PFSK-1 (cell line): ENCODE results near the gene ULK4.

Experiments
- FOXP2 ChIP-seq: optimal IDR thresholded peaks from 2 replicates; pipeline ENCODE3; 2011; ENCODE audit warnings: borderline replicate concordance, control low read depth, inconsistent platforms; ENCODE audit not compliant: insufficient read depth; ENCODE audit errors: extremely low read length, extremely low read depth
- POLR2AphosphoS5 ChIP-seq: IDR thresholded peaks from 2 replicates; pipeline ENCODE4 v1.6.1; 2012; ENCODE audit warnings: low read depth, mild to moderate bottlenecking, control low read depth, low read length, moderate library complexity
- SIN3A ChIP-seq: IDR thresholded peaks from 2 replicates; pipeline ENCODE4 v1.6.1; 2012; ENCODE audit warnings: mild to moderate bottlenecking, low read length, moderate library complexity, borderline replicate concordance; ENCODE audit not compliant: insufficient read depth
- TAF1 ChIP-seq: IDR thresholded peaks from 2 replicates; pipeline ENCODE4 v1.6.1; 2012; ENCODE audit warnings: low read length, control low read depth, borderline replicate concordance; ENCODE audit not compliant: insufficient read depth
- TF ChIP-seq, protein P1 (sequence below), 2 experiments: IDR thresholded peaks; 2 replicates each; pipeline versions ENCODE4 v1.6.1 to v1.8.0; 2011 to 2012; ENCODE audit warnings: low read depth in 2 of 2, low read length in 2 of 2, control low read depth in 1 of 2, inconsistent platforms in 1 of 2, mild to moderate bottlenecking in 1 of 2, moderate library complexity in 1 of 2; ENCODE audit not compliant: insufficient read depth in 1 of 2

Gene ULK4

DNA sequence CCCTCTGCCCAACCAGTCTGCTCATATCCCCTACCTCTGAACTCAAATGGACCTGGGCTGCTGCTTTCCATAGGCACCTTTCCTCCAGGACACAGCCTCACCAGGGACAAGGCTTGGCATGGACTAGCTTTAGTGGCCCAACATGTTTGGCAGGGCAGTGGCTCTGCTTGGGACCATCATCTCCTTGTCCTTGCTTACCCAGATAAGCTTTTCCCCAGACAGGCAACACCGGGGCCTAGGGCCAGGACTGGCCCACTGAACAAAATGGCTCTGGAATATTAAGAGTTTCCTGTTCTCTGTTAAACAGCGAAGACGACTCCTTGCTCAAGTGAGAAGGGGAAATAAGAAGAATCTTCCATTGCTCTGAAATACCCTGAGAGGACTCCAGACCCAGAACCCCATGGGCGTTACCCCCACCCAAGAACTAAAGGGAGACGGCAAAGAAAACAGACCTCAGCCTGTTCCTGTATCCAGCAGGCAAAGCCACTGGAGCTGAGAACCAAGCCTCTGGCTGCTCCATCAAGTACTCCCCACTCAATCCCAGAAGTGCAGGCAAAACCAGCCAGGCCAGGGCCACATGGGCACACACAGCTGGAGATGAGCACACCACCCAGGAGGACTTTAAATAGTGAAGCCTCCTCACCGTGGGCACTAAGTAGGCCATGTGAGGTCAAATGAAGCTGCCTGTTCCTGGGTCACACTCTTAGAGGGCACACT, 717.1 kb downstream of the ULK4 start:
- no peak for TF ChIP-seq TAF1
- no peak for TF ChIP-seq FOXP2
- TF ChIP-seq, protein P1, sequence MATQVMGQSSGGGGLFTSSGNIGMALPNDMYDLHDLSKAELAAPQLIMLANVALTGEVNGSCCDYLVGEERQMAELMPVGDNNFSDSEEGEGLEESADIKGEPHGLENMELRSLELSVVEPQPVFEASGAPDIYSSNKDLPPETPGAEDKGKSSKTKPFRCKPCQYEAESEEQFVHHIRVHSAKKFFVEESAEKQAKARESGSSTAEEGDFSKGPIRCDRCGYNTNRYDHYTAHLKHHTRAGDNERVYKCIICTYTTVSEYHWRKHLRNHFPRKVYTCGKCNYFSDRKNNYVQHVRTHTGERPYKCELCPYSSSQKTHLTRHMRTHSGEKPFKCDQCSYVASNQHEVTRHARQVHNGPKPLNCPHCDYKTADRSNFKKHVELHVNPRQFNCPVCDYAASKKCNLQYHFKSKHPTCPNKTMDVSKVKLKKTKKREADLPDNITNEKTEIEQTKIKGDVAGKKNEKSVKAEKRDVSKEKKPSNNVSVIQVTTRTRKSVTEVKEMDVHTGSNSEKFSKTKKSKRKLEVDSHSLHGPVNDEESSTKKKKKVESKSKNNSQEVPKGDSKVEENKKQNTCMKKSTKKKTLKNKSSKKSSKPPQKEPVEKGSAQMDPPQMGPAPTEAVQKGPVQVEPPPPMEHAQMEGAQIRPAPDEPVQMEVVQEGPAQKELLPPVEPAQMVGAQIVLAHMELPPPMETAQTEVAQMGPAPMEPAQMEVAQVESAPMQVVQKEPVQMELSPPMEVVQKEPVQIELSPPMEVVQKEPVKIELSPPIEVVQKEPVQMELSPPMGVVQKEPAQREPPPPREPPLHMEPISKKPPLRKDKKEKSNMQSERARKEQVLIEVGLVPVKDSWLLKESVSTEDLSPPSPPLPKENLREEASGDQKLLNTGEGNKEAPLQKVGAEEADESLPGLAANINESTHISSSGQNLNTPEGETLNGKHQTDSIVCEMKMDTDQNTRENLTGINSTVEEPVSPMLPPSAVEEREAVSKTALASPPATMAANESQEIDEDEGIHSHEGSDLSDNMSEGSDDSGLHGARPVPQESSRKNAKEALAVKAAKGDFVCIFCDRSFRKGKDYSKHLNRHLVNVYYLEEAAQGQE (IDR thresholded peaks at IDR 0.05; ENCODE audit: insufficient read depth in 1 of 2, low read depth in 2 of 2, low read length in 2 of 2) = no peak
- TF ChIP-seq POLR2AphosphoS5 = no peak; the same call in 1 of the 2 replicates
- no peak for TF ChIP-seq SIN3A

DNA sequence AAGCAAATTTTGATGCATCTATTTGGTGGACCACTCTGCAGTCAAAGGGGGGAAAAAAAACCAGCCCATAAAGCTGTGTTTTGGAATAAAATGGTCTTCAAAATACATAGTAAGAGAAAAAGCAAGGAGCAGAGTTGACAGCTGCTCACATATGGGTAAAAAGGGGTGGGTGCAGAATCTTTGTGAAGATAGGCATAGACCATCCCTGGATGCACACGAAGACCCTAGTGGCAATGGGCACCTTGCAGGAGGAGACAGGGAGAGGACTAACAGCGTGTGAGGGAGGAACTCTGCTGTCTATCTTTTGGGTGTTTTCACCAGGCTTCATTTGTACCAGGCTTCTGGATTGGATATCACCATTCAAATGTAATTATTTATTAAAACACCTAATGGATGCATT, 718.7 kb downstream of the ULK4 start:
- TF ChIP-seq, protein P1 (IDR thresholded peaks at IDR 0.05; ENCODE audit: insufficient read depth in 1 of 2, low read depth in 2 of 2, low read length in 2 of 2) = no peak
- peak; percentile 38; the same call in 1 of the 2 replicates for TF ChIP-seq POLR2AphosphoS5

DNA sequence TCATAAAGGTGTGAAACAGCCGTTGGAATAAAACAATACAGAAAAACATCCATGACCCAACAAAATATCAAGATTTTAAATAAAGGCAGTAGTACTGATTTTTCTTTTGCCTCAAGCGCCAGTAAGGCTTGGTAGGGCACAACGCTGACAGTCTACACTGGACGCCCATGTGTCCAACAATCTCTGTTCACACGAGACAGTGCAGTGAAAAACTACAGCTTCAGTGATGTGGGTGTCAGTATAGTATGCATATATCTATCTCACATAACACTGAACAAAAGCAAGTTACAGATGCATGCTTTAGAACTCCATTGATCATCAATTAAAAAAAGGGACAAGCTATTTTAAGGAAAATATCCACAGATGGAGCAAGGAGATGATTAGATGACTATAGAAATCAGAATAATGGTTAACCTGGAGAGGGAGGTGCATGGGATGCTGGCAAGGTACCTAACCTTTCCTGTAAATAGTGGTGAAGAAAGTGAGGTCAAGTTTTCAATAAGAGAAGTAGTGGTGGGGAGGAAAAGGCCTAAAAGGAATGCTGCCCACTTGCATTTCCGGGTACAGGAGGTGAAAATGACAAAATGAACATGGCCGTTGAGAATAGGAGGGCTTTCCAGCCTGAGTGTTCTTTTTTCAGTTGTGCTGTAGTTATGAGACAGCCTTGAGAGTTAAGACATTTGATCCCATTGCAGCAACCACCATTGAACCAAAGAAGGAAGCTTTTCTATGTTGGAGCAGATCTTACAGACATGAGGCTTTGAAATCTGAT, 719.9 kb downstream of the ULK4 start:
- TF ChIP-seq TAF1 (no peak), POLR2AphosphoS5 (no peak), FOXP2 (no peak), SIN3A (no peak)
- TF ChIP-seq, protein P1 (IDR thresholded peaks at IDR 0.05; ENCODE audit: insufficient read depth in 1 of 2, low read depth in 2 of 2, low read length in 2 of 2) = no peak

DNA sequence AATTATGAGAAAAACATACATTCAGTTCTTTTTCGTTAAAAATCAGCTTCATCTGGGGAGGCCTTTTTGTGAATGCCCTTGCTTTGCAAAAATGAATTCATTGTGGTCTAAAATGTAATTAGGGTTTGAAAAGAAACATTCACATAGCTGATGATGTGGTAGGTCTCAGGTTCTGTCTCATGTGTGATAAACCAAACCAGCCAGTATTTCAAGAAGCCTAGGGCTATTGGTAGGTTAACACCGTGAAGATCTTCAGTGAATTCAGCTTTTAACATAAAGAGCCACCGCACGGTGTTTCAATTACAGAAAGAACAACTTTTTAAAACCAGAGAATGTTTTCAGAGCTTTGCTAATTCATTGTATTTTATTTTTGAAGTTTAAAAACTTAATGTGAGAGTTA, 720.7 kb downstream of the ULK4 start:
- TF ChIP-seq POLR2AphosphoS5 = no peak
- TF ChIP-seq FOXP2 = no peak
- TF ChIP-seq SIN3A = no peak
- TF ChIP-seq TAF1 = no peak
- TF ChIP-seq, protein P1 (IDR thresholded peaks at IDR 0.05; ENCODE audit: insufficient read depth in 1 of 2, low read depth in 2 of 2, low read length in 2 of 2) = no peak

DNA sequence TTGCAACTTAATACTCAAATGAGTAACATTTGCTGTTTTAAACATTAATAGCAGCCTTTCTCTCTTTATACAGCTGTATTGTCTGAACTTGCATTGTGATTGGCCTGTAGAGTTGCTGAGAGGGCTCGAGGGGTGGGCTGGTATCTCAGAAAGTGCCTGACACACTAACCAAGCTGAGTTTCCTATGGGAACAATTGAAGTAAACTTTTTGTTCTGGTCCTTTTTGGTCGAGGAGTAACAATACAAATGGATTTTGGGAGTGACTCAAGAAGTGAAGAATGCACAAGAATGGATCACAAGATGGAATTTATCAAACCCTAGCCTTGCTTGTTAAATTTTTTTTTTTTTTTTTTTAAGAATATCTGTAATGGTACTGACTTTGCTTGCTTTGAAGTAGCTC, 722.3 kb downstream of the ULK4 start:
- TF ChIP-seq SIN3A (no peak), FOXP2 (no peak), TAF1 (no peak), POLR2AphosphoS5 (no peak)
- TF ChIP-seq, protein P1 (IDR thresholded peaks at IDR 0.05; ENCODE audit: insufficient read depth in 1 of 2, low read depth in 2 of 2, low read length in 2 of 2) = no peak
